Measurements from ENCODE around the gene DGCR6L. TPM values are rescaled to one million over a fixed set of nuclear protein-coding genes. Genes with fewer than 3 reads are reported as not detected.
"Not testable (repeated sequence)": the region's sequence is repeated elsewhere in the genome, so short reads cannot be mapped to it uniquely, and the experiment has no call there.

Gene DGCR6L
- polyA plus RNA-seq, 4 donors, result 47.2 to 80.1 (median 53.8) TPM

- DNase-seq, FAIRE-seq: not testable (repeated sequence)
- 16 to 22% (median 20%) methylated on average over 8 of the region's 8 CpGs for WGBS, 3 donors
These were observed 33.6 kb downstream of the DGCR6L start for GRCh38 chr22:20286312-20286660.

GRCh38 chr22:20285473-20286311 is 34.2 kb downstream of the DGCR6L start:
- not testable (repeated sequence) for FAIRE-seq; H3K36me3 ChIP-seq (ENCODE audit: control insufficient read depth in 3 of 3, insufficient read depth in 2 of 3, low read depth in 1 of 3, low read length in 3 of 3); H3K4me3 ChIP-seq (ENCODE audit: low read depth in 1 of 3, low read length in 3 of 3); H3K9me3 ChIP-seq (ENCODE audit: control insufficient read depth in 2 of 2, insufficient read depth in 1 of 2, low read depth in 1 of 2, low read length in 1 of 2); H3K27ac ChIP-seq (ENCODE audit: low read depth in 1 of 3, low read length in 2 of 3); H3K27me3 ChIP-seq (ENCODE audit: control insufficient read depth in 3 of 3, insufficient read depth in 3 of 3, low read length in 3 of 3); H3K4me1 ChIP-seq (ENCODE audit: control insufficient read depth in 3 of 3, insufficient read depth in 2 of 3, low read depth in 1 of 3, low read length in 2 of 3)
- 16 to 33% (median 23%) methylated on average over 4 to 11 of the region's 12 CpGs for WGBS, 3 donors
- peak; percentile 51 to 55 for DNase-seq

More at GRCh38 chr22:20286312-20286660, 33.6 kb downstream of the DGCR6L start:
- not testable (repeated sequence) for H3K36me3 ChIP-seq (ENCODE audit: control insufficient read depth in 3 of 3, insufficient read depth in 2 of 3, low read depth in 1 of 3, low read length in 3 of 3); H3K4me1 ChIP-seq (ENCODE audit: control insufficient read depth in 3 of 3, insufficient read depth in 2 of 3, low read depth in 1 of 3, low read length in 2 of 3); H3K9me3 ChIP-seq (ENCODE audit: control insufficient read depth in 2 of 2, insufficient read depth in 1 of 2, low read depth in 1 of 2, low read length in 1 of 2); H3K27ac ChIP-seq (ENCODE audit: low read depth in 1 of 3, low read length in 2 of 3); H3K27me3 ChIP-seq (ENCODE audit: control insufficient read depth in 3 of 3, insufficient read depth in 3 of 3, low read length in 3 of 3); H3K4me3 ChIP-seq (ENCODE audit: low read depth in 1 of 3, low read length in 3 of 3)

GRCh38 chr22:20284471-20285086 is 35.3 kb downstream of the DGCR6L start:
- H3K9me3 ChIP-seq (ENCODE audit: control insufficient read depth in 2 of 2, insufficient read depth in 1 of 2, low read depth in 1 of 2, low read length in 1 of 2), result no peaks in the 10 kb centered on the region
- no peaks in the 10 kb centered on the region for H3K4me1 ChIP-seq (ENCODE audit: control insufficient read depth in 3 of 3, insufficient read depth in 2 of 3, low read depth in 1 of 3, low read length in 2 of 3)
- no peak overlapping the region for H3K4me3 ChIP-seq (ENCODE audit: low read depth in 1 of 3, low read length in 3 of 3)
- H3K36me3 ChIP-seq (ENCODE audit: control insufficient read depth in 3 of 3, insufficient read depth in 2 of 3, low read depth in 1 of 3, low read length in 3 of 3), result no peaks in the 10 kb centered on the region
- no peak overlapping the region for H3K27ac ChIP-seq (ENCODE audit: low read depth in 1 of 3, low read length in 2 of 3)
- WGBS, 3 donors, result 62 to 85% (median 73%) methylated on average over 12 to 13 of the region's 13 CpGs
- no peaks in the 10 kb centered on the region for H3K27me3 ChIP-seq (ENCODE audit: control insufficient read depth in 3 of 3, insufficient read depth in 3 of 3, low read length in 3 of 3)
- no peak for DNase-seq
- no peak for FAIRE-seq

GRCh38 chr22:20283674-20284066 is 36.2 kb downstream of the DGCR6L start:
- WGBS, 3 donors, result 47 to 70% (median 54%) methylated on average over 5 of the region's 5 CpGs
- H3K27ac ChIP-seq (ENCODE audit: low read depth in 1 of 3, low read length in 2 of 3), result no peak overlapping the region
- no peaks in the 10 kb centered on the region for H3K4me1 ChIP-seq (ENCODE audit: control insufficient read depth in 3 of 3, insufficient read depth in 2 of 3, low read depth in 1 of 3, low read length in 2 of 3)
- DNase-seq, result no peak
- H3K36me3 ChIP-seq (ENCODE audit: control insufficient read depth in 3 of 3, insufficient read depth in 2 of 3, low read depth in 1 of 3, low read length in 3 of 3), result no peaks in the 10 kb centered on the region
- no peaks in the 10 kb centered on the region for H3K9me3 ChIP-seq (ENCODE audit: control insufficient read depth in 2 of 2, insufficient read depth in 1 of 2, low read depth in 1 of 2, low read length in 1 of 2)
- FAIRE-seq, result no peak
- no peaks in the 10 kb centered on the region for H3K27me3 ChIP-seq (ENCODE audit: control insufficient read depth in 3 of 3, insufficient read depth in 3 of 3, low read length in 3 of 3)
- no peak overlapping the region for H3K4me3 ChIP-seq (ENCODE audit: low read depth in 1 of 3, low read length in 3 of 3)

GRCh38 chr22:20282901-20283673 is 36.8 kb downstream of the DGCR6L start:
- DNase-seq (no peak), FAIRE-seq (no peak)
- WGBS, 3 donors, result 58 to 79% (median 76%) methylated on average over 12 to 15 of the region's 15 CpGs

GRCh38 chr22:20281891-20282290 is 38.0 kb downstream of the DGCR6L start:
- DNase-seq, result no peak
- WGBS, 3 donors, result 64 to 76% (median 70%) methylated on average over 12 of the region's 12 CpGs
- Histone ChIP-seq H3K4me3 (ENCODE audit: low read depth in 1 of 3, low read length in 3 of 3) (no peak overlapping the region), H3K36me3 (ENCODE audit: control insufficient read depth in 3 of 3, insufficient read depth in 2 of 3, low read depth in 1 of 3, low read length in 3 of 3) (no peaks in the 10 kb centered on the region), H3K4me1 (ENCODE audit: control insufficient read depth in 3 of 3, insufficient read depth in 2 of 3, low read depth in 1 of 3, low read length in 2 of 3) (no peaks in the 10 kb centered on the region), H3K9me3 (ENCODE audit: control insufficient read depth in 2 of 2, insufficient read depth in 1 of 2, low read depth in 1 of 2, low read length in 1 of 2) (no peaks in the 10 kb centered on the region), H3K27me3 (ENCODE audit: control insufficient read depth in 3 of 3, insufficient read depth in 3 of 3, low read length in 3 of 3) (no peaks in the 10 kb centered on the region), H3K27ac (ENCODE audit: low read depth in 1 of 3, low read length in 2 of 3) (no peak overlapping the region)
- no peak for FAIRE-seq

More at GRCh38 chr22:20282901-20283673, 36.8 kb downstream of the DGCR6L start:
- no peaks in the 10 kb centered on the region for H3K27me3 ChIP-seq (ENCODE audit: control insufficient read depth in 3 of 3, insufficient read depth in 3 of 3, low read length in 3 of 3)
- H3K4me3 ChIP-seq (ENCODE audit: low read depth in 1 of 3, low read length in 3 of 3), result no peak overlapping the region
- H3K9me3 ChIP-seq (ENCODE audit: control insufficient read depth in 2 of 2, insufficient read depth in 1 of 2, low read depth in 1 of 2, low read length in 1 of 2), result no peaks in the 10 kb centered on the region
- no peaks in the 10 kb centered on the region for H3K36me3 ChIP-seq (ENCODE audit: control insufficient read depth in 3 of 3, insufficient read depth in 2 of 3, low read depth in 1 of 3, low read length in 3 of 3)
- no peaks in the 10 kb centered on the region for H3K4me1 ChIP-seq (ENCODE audit: control insufficient read depth in 3 of 3, insufficient read depth in 2 of 3, low read depth in 1 of 3, low read length in 2 of 3)
- no peak overlapping the region for H3K27ac ChIP-seq (ENCODE audit: low read depth in 1 of 3, low read length in 2 of 3)

- H3K36me3 ChIP-seq (ENCODE audit: control insufficient read depth in 3 of 3, insufficient read depth in 2 of 3, low read depth in 1 of 3, low read length in 3 of 3); FAIRE-seq: not testable (repeated sequence)
- WGBS, 3 donors, result 58 to 79% (median 72%) methylated on average over 7 to 9 of the region's 9 CpGs
These were observed 38.4 kb downstream of the DGCR6L start for GRCh38 chr22:20281473-20281872.

GRCh38 chr22:20280866-20281265 is 39.0 kb downstream of the DGCR6L start:
- DNase-seq (no peak), FAIRE-seq (no peak)
- Histone ChIP-seq H3K4me3 (ENCODE audit: low read depth in 1 of 3, low read length in 3 of 3) (no peak overlapping the region), H3K36me3 (ENCODE audit: control insufficient read depth in 3 of 3, insufficient read depth in 2 of 3, low read depth in 1 of 3, low read length in 3 of 3) (no peaks in the 10 kb centered on the region), H3K27me3 (ENCODE audit: control insufficient read depth in 3 of 3, insufficient read depth in 3 of 3, low read length in 3 of 3) (no peaks in the 10 kb centered on the region), H3K9me3 (ENCODE audit: control insufficient read depth in 2 of 2, insufficient read depth in 1 of 2, low read depth in 1 of 2, low read length in 1 of 2) (no peaks in the 10 kb centered on the region), H3K27ac (ENCODE audit: low read depth in 1 of 3, low read length in 2 of 3) (no peak overlapping the region), H3K4me1 (ENCODE audit: control insufficient read depth in 3 of 3, insufficient read depth in 2 of 3, low read depth in 1 of 3, low read length in 2 of 3) (no peaks in the 10 kb centered on the region)
- 53 to 77% (median 70%) methylated on average over 10 to 12 of the region's 12 CpGs for WGBS, 3 donors

More at GRCh38 chr22:20281473-20281872, 38.4 kb downstream of the DGCR6L start:
- not testable (repeated sequence) for DNase-seq; H3K27me3 ChIP-seq (ENCODE audit: control insufficient read depth in 3 of 3, insufficient read depth in 3 of 3, low read length in 3 of 3); H3K4me3 ChIP-seq (ENCODE audit: low read depth in 1 of 3, low read length in 3 of 3); H3K9me3 ChIP-seq (ENCODE audit: control insufficient read depth in 2 of 2, insufficient read depth in 1 of 2, low read depth in 1 of 2, low read length in 1 of 2); H3K4me1 ChIP-seq (ENCODE audit: control insufficient read depth in 3 of 3, insufficient read depth in 2 of 3, low read depth in 1 of 3, low read length in 2 of 3); H3K27ac ChIP-seq (ENCODE audit: low read depth in 1 of 3, low read length in 2 of 3)
